Skeletal muscle tissue (tissue), 4 donors: ENCODE measurements around the gene CCDC184. TPM values are rescaled to one million over a fixed set of nuclear protein-coding genes. Genes with fewer than 3 reads are reported as not detected.
A peak's percentile ranks its signal among the peaks of the same experiment; 100 is the strongest.

ENCODE experiments used
- H3K27ac ChIP-seq: one replicate; pipeline ENCODE4 v1.7.0; 2013; ENCODE audit warnings: mild to moderate bottlenecking, low read depth, low read length, inconsistent platforms
- H3K27me3 ChIP-seq, 3 donors: one replicate each; pipeline ENCODE4 v1.7.0; 2013; ENCODE audit warnings: low read length in 3 of 3; ENCODE audit not compliant: control insufficient read depth in 3 of 3, insufficient read depth in 3 of 3
- H3K36me3 ChIP-seq, 3 donors: one replicate each; pipeline ENCODE4 v1.7.0; 2013; ENCODE audit warnings: low read length in 3 of 3; ENCODE audit not compliant: control insufficient read depth in 3 of 3, insufficient read depth in 3 of 3
- H3K4me1 ChIP-seq, 3 donors: one replicate each; pipeline ENCODE4 v1.7.0; 2013; ENCODE audit warnings: low read length in 3 of 3, mild to moderate bottlenecking in 3 of 3; ENCODE audit not compliant: control insufficient read depth in 3 of 3, insufficient read depth in 3 of 3
- H3K4me3 ChIP-seq, 3 donors: one replicate each; pipeline ENCODE4 v1.7.0; 2013; ENCODE audit warnings: low read length in 3 of 3
- H3K9ac ChIP-seq, 3 donors: one replicate each; pipeline ENCODE4 v1.7.0; 2013; ENCODE audit warnings: low read length in 3 of 3, mild to moderate bottlenecking in 3 of 3, moderate library complexity in 2 of 3, low read depth in 1 of 3
- H3K9me3 ChIP-seq, 3 donors: one replicate each; pipeline ENCODE4 v1.7.0; 2013; ENCODE audit warnings: low read length in 3 of 3; ENCODE audit not compliant: control insufficient read depth in 3 of 3
- total RNA-seq: library from RNA; depleted of rRNA; stranded (reverse); fragments of >200 nt; gene quantifications from one replicate; pipeline ENCODE4 v1.2.3, GENCODE V29; 2014
- donor health status: Osteomylitis.

The CCDC184 gene
- total RNA-seq, 1 donor from 2014 or later = 0.52 TPM

DNA sequence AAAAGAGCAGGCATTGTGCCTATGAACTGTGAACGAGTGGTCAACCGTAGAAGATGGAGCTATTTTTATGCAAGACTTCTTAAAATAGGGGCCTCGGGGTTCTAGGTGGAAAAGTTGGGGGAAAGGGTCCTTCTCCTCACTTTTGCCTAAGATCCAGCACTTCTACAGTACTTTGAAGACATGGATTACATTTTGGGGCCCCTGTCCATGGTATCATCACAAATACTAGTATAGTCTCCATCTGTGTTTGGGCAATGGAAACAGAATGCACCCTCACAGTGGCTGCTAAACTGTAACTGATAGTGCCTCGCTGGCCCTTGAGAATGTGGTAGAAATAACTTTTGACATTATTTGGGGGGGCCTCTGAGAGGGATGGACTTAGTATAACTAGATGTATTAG, 5.5 kb upstream of the CCDC184 start:
- Histone ChIP-seq H3K4me1 (peaks cover 6 to 8% (median 7%) of the 10 kb centered on the region in 3 donors), H3K4me3 (no peak overlapping the region), H3K9me3 (no peaks in the 10 kb centered on the region), H3K27me3 (peaks cover 18 to 35% (median 24%) of the 10 kb centered on the region in 3 donors), H3K9ac (no peak overlapping the region), H3K27ac (no peak overlapping the region), H3K36me3 (no peaks in the 10 kb centered on the region)

DNA sequence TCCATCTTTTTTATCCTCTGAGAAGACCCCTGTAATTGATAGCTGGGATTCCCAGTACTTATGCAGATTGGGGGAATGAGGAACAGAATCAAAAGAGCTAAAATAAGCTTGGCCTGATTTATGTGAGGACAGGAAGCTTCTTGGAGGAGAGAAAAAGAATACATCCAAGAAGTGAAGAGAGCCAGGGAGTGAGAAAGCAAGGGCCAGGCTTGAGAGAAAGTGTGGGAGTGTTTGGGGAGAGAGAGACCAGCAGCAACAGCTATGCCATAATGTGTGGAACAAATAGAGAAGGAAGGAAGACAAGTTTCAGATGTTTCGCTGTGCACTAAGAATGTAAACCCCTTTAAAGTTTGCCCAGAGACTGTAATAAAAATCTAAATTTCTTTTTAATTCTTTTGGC, 4.0 kb upstream of the CCDC184 start:
- Histone ChIP-seq H3K36me3 (no peaks in the 10 kb centered on the region), H3K4me1 (peaks cover 14 to 15% (median 14%) of the 10 kb centered on the region in 3 donors), H3K4me3 (no peak overlapping the region), H3K9ac (no peak overlapping the region), H3K9me3 (no peaks in the 10 kb centered on the region), H3K27me3 (peaks cover 32 to 49% (median 37%) of the 10 kb centered on the region in 3 donors), H3K27ac (no peak overlapping the region)

GRCh38 chr12:48180424-48180823, 3.0 kb upstream of the CCDC184 start:
- peaks cover 39 to 58% (median 45%) of the 10 kb centered on the region in 3 donors for H3K27me3 ChIP-seq
- no peak overlapping the region for H3K4me3 ChIP-seq
- no peak overlapping the region for H3K9ac ChIP-seq
- no peaks in the 10 kb centered on the region for H3K36me3 ChIP-seq
- H3K4me1 ChIP-seq = peaks cover 14 to 15% (median 14%) of the 10 kb centered on the region in 3 donors
- H3K27ac ChIP-seq = no peak overlapping the region
- no peaks in the 10 kb centered on the region for H3K9me3 ChIP-seq

DNA sequence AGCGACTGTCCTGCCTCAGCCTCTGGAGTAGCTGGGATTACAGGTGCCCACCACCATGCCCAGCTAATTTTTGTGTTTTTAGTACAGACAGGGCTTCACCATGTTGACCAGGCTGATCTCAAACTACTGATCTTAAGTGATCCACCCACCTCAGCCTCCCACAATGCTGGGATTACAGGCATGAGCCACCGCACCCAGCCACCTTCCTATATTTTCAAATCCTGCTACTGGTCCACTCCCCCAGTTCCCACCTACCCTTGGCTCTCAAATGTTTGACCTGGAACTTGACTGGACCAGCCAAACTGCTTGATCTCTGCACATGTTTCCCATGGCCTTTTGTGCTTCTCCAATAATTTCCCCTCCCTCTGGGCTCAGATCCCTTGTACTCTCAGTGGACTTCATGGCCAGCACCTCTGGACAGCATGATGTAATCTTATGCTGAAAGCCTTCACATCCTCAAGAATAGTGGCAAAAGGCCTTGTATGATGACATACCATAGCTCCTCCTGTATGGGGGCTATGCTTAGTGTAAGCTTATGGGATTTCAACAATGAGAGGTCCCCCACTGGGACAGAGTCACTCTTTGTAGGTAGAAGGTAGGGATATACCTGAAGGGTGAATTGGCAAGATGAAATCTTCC, 2.5 kb upstream of the CCDC184 start:
- Histone ChIP-seq H3K27ac (no peak overlapping the region), H3K9ac (no peak overlapping the region), H3K36me3 (no peaks in the 10 kb centered on the region), H3K4me3 (no peak overlapping the region), H3K27me3 (peaks cover 42 to 63% (median 47%) of the 10 kb centered on the region in 3 donors), H3K9me3 (no peaks in the 10 kb centered on the region), H3K4me1 (peaks cover 14 to 15% (median 14%) of the 10 kb centered on the region in 3 donors)

- H3K9me3 ChIP-seq = no peaks in the 10 kb centered on the region
- peaks cover 42 to 66% (median 47%) of the 10 kb centered on the region in 3 donors for H3K27me3 ChIP-seq
- H3K36me3 ChIP-seq = no peaks in the 10 kb centered on the region
- H3K27ac ChIP-seq = no peak overlapping the region
- no peak overlapping the region for H3K9ac ChIP-seq
- H3K4me3 ChIP-seq = peak overlapping the region; percentile 73 to 79 (median 74)
- peaks cover 14 to 15% (median 14%) of the 10 kb centered on the region in 3 donors for H3K4me1 ChIP-seq
These were observed 813 bp upstream of the CCDC184 start for GRCh38 chr12:48182631-48183030.

- peak overlapping the region in 2 of 3 donors; percentile 23 to 40 for H3K9ac ChIP-seq
- no peak overlapping the region for H3K27ac ChIP-seq
These were observed 568 bp downstream of the CCDC184 start for GRCh38 chr12:48183876-48184548.

GRCh38 chr12:48184549-48184922, 1.1 kb downstream of the CCDC184 start:
- peaks cover 14 to 15% (median 14%) of the 10 kb centered on the region in 3 donors for H3K4me1 ChIP-seq
- H3K36me3 ChIP-seq = no peaks in the 10 kb centered on the region
- H3K27me3 ChIP-seq = peaks cover 37 to 55% (median 43%) of the 10 kb centered on the region in 3 donors
- no peak overlapping the region for H3K27ac ChIP-seq
- no peaks in the 10 kb centered on the region for H3K9me3 ChIP-seq
- peak overlapping the region in 1 of 3 donors; percentile 49 for H3K4me3 ChIP-seq
- no peak overlapping the region for H3K9ac ChIP-seq

More at GRCh38 chr12:48183876-48184548, 568 bp downstream of the CCDC184 start:
- H3K4me3 ChIP-seq = peak overlapping the region; percentile 73 to 79 (median 74)
- H3K9me3 ChIP-seq = no peaks in the 10 kb centered on the region
- peaks cover 42 to 57% (median 47%) of the 10 kb centered on the region in 3 donors for H3K27me3 ChIP-seq
- H3K36me3 ChIP-seq = no peaks in the 10 kb centered on the region
- H3K4me1 ChIP-seq = peaks cover 14 to 15% (median 14%) of the 10 kb centered on the region in 3 donors

GRCh38 chr12:48185181-48185919, 1.9 kb downstream of the CCDC184 start:
- H3K9ac ChIP-seq = no peak overlapping the region
- peaks cover 36 to 54% (median 43%) of the 10 kb centered on the region in 3 donors for H3K27me3 ChIP-seq
- H3K36me3 ChIP-seq = no peaks in the 10 kb centered on the region
- H3K9me3 ChIP-seq = no peaks in the 10 kb centered on the region
- peaks cover 14 to 15% (median 14%) of the 10 kb centered on the region in 3 donors for H3K4me1 ChIP-seq
- no peak overlapping the region for H3K27ac ChIP-seq
- H3K4me3 ChIP-seq = no peak overlapping the region

- H3K36me3 ChIP-seq = no peaks in the 10 kb centered on the region
- no peak overlapping the region for H3K27ac ChIP-seq
- no peaks in the 10 kb centered on the region for H3K9me3 ChIP-seq
- H3K4me3 ChIP-seq = no peak overlapping the region
- peaks cover 6 to 7% (median 6%) of the 10 kb centered on the region in 3 donors for H3K4me1 ChIP-seq
- no peak overlapping the region for H3K9ac ChIP-seq
- H3K27me3 ChIP-seq = peaks cover 22 to 30% (median 22%) of the 10 kb centered on the region in 3 donors
These were observed 4.7 kb downstream of the CCDC184 start for GRCh38 chr12:48187916-48188695.
